Suprapubic skin (tissue), 4 donors: ENCODE data around the gene WFDC13.

Experiments used
- CTCF ChIP-seq, 2 donors: fragments of 200-600 bp in 1 of 2; fragments of 450-650 bp in 1 of 2; sonication (generic) in 1 of 2; IDR thresholded peaks; one replicate each; pipeline ENCODE4 v1.5.1; 2016 to 2019; ENCODE audit warnings: antibody characterized with exemption in 2 of 2, mild to moderate bottlenecking in 1 of 2, moderate library complexity in 1 of 2
- EP300 ChIP-seq: sonication (generic); formaldehyde crosslinking; IDR thresholded peaks from one replicate; pipeline ENCODE4 v1.6.1; 2017; ENCODE audit warnings: antibody characterized with exemption
- POLR2A ChIP-seq, 2 donors: fragments of 450-650 bp; IDR thresholded peaks; one replicate each; pipeline ENCODE4 v1.6.1; 2017; ENCODE audit warnings: antibody characterized with exemption in 2 of 2, mild to moderate bottlenecking in 2 of 2, moderate library complexity in 2 of 2
- POLR2AphosphoS5 ChIP-seq, 3 donors: sonication (generic); formaldehyde crosslinking; IDR thresholded peaks; one replicate each; pipeline ENCODE4 v1.6.1; 2017; ENCODE audit warnings: antibody characterized with exemption in 3 of 3

DNA sequence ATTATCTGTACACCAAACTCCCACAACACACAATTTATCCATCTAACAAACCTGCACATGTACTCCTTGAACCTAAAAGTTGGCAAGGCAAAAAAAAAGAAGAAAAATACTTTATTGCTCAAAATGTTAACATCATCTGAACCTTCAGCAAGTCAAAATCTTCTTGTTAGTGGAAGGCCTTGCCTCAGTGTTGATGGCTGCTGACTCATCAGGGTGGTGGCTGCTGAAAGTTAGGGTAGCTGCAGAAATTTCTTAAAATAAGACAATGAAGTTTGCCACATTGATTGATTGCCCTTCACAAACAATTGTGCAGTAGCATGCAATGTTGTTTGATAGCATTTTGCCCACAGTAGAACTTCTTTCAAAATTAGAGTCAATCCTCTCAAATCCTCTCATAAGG is 29.1 kb upstream of the WFDC13 start:
- TF ChIP-seq POLR2A (IDR thresholded peaks at IDR 0.05) (no peak), CTCF (IDR thresholded peaks at IDR 0.05) (no peak), POLR2AphosphoS5 (IDR thresholded peaks at IDR 0.05) (no peak), EP300 (no peak)
